ENCODE measurements around the gene GPRIN3.
A peak's percentile ranks its signal among the peaks of the same experiment; 100 is the strongest.
"Not testable (repeated sequence)": the region's sequence is repeated elsewhere in the genome, so short reads cannot be mapped to it uniquely, and the experiment has no call there.

GPRIN3 gene

GRCh38 chr4:89311433-89311832, 3.8 kb upstream of the GPRIN3 start:
- DNase-seq = no peak

GRCh38 chr4:89309154-89309553, 1.6 kb upstream of the GPRIN3 start:
- not testable (repeated sequence) for DNase-seq

- DNase-seq = peak; percentile 31
Observed at GRCh38 chr4:89308161-89308500, 531 bp upstream of the GPRIN3 start.

- DNase-seq = no peak
Observed at GRCh38 chr4:89307178-89307445, 488 bp downstream of the GPRIN3 start.

GRCh38 chr4:89306486-89307177, 968 bp downstream of the GPRIN3 start:
- no peak for DNase-seq

GRCh38 chr4:89305712-89306437, 1.7 kb downstream of the GPRIN3 start:
- no peak for DNase-seq

- DNase-seq = no peak
Observed at GRCh38 chr4:89305028-89305427, 2.6 kb downstream of the GPRIN3 start.

- DNase-seq = peak; percentile 35
Observed at GRCh38 chr4:89303814-89304388, 3.7 kb downstream of the GPRIN3 start.

GRCh38 chr4:89303177-89303576, 4.4 kb downstream of the GPRIN3 start:
- DNase-seq = peak; percentile 33

- no peak for DNase-seq
Observed at GRCh38 chr4:89301902-89302301, 5.7 kb downstream of the GPRIN3 start.

- no peak for DNase-seq
Observed at GRCh38 chr4:89301003-89301402, 6.6 kb downstream of the GPRIN3 start.

- DNase-seq = no peak
Observed at GRCh38 chr4:89300499-89300898, 7.1 kb downstream of the GPRIN3 start.

- DNase-seq = no peak
Observed at GRCh38 chr4:89300060-89300459, 7.5 kb downstream of the GPRIN3 start.

GRCh38 chr4:89299153-89299791, 8.3 kb downstream of the GPRIN3 start:
- DNase-seq = peak; percentile 87

- DNase-seq = peak; percentile 62
Observed at GRCh38 chr4:89298788-89299152, 8.8 kb downstream of the GPRIN3 start.

- DNase-seq = no peak
Observed at GRCh38 chr4:89298155-89298554, 9.4 kb downstream of the GPRIN3 start.

GRCh38 chr4:89296896-89297295, 10.7 kb downstream of the GPRIN3 start:
- DNase-seq = peak; percentile 27

GRCh38 chr4:89296399-89296798, 11.2 kb downstream of the GPRIN3 start:
- no peak for DNase-seq

- no peak for DNase-seq
Observed at GRCh38 chr4:89295415-89295927, 12.1 kb downstream of the GPRIN3 start.

- peak; percentile 72 for DNase-seq
Observed at GRCh38 chr4:89294573-89295269, 12.9 kb downstream of the GPRIN3 start.

- no peak for DNase-seq
Observed at GRCh38 chr4:89293299-89293698, 14.3 kb downstream of the GPRIN3 start.

GRCh38 chr4:89290727-89291516, 16.7 kb downstream of the GPRIN3 start:
- no peak for DNase-seq
